Measurements from ENCODE around the gene ARHGAP19.

ARHGAP19 gene

GRCh38 chr10:97238855-97239254 is 53.6 kb downstream of the ARHGAP19 start:
- Histone ChIP-seq H3K4me3 (no peak overlapping the region), H3K9me3 (ENCODE audit: low read depth, low read length) (no peaks in the 10 kb centered on the region), H3K36me3 (ENCODE audit: insufficient read depth, low read length) (peaks cover 7% of the 10 kb centered on the region; the same call in 1 of the 2 replicates), H3K27ac (no peak overlapping the region), H3K9ac (ENCODE audit: insufficient read length) (no peak overlapping the region)
- no peak for TF ChIP-seq FOXP2 (optimal IDR thresholded peaks at IDR 0.05; ENCODE audit: control extremely low read depth, extremely low read length, insufficient read depth)
- no peak for TF ChIP-seq POLR2AphosphoS5 (IDR thresholded peaks at IDR 0.05; ENCODE audit: borderline replicate concordance, low read depth, low read length)
- no peak for TF ChIP-seq EZH2 (IDR thresholded peaks at IDR 0.05)
- no peak for DNase-seq (ENCODE audit: low read depth, low spot score)

DNA sequence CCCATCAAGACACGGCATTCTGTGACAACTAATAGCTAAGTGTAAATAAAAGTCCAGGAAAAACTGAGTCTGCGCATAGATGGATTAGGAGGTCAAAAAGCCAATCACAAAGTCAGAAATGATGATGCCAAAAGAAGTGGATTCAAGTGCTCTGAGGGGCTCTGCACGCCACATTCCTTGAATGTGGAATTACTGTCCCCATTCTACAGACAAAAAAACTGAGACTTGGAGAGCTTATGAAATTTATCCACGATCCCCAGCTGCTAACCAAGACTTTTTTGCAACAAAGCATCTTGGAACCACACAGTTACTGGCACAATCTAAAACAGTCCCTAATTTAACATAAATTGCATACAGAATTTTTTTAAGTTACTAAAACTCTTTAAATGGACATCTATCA is 57.1 kb downstream of the ARHGAP19 start:
- Histone ChIP-seq H3K9ac (ENCODE audit: insufficient read length) (no peak overlapping the region), H3K9me3 (ENCODE audit: low read depth, low read length) (no peaks in the 10 kb centered on the region), H3K27ac (no peak overlapping the region), H3K4me3 (no peak overlapping the region), H3K36me3 (ENCODE audit: insufficient read depth, low read length) (no peaks in the 10 kb centered on the region; the same call in 1 of the 2 replicates)
- DNase-seq (ENCODE audit: low read depth, low spot score), result no peak
- TF ChIP-seq FOXP2 (optimal IDR thresholded peaks at IDR 0.05; ENCODE audit: control extremely low read depth, extremely low read length, insufficient read depth) (no peak), EZH2 (IDR thresholded peaks at IDR 0.05) (no peak), POLR2AphosphoS5 (IDR thresholded peaks at IDR 0.05; ENCODE audit: borderline replicate concordance, low read depth, low read length) (no peak)

- Histone ChIP-seq H3K9me3 (ENCODE audit: low read depth, low read length) (no peaks in the 10 kb centered on the region), H3K27ac (no peak overlapping the region), H3K9ac (ENCODE audit: insufficient read length) (no peak overlapping the region), H3K36me3 (ENCODE audit: insufficient read depth, low read length) (no peaks in the 10 kb centered on the region; the same call in 1 of the 2 replicates), H3K4me3 (no peak overlapping the region)
- no peak for DNase-seq (ENCODE audit: low read depth, low spot score)
- no peak for TF ChIP-seq POLR2AphosphoS5 (IDR thresholded peaks at IDR 0.05; ENCODE audit: borderline replicate concordance, low read depth, low read length)
- no peak for TF ChIP-seq EZH2 (IDR thresholded peaks at IDR 0.05)
- TF ChIP-seq FOXP2 (optimal IDR thresholded peaks at IDR 0.05; ENCODE audit: control extremely low read depth, extremely low read length, insufficient read depth), result no peak
These were observed 58.0 kb downstream of the ARHGAP19 start for GRCh38 chr10:97234400-97234799.

GRCh38 chr10:97230146-97230545 is 62.3 kb downstream of the ARHGAP19 start:
- no peaks in the 10 kb centered on the region; the same call in 1 of the 2 replicates for H3K36me3 ChIP-seq (ENCODE audit: insufficient read depth, low read length)
- DNase-seq (ENCODE audit: low read depth, low spot score), result no peak
- H3K27ac ChIP-seq, result no peak overlapping the region
- H3K9ac ChIP-seq (ENCODE audit: insufficient read length), result no peak overlapping the region
- no peak overlapping the region for H3K4me3 ChIP-seq
- no peaks in the 10 kb centered on the region for H3K9me3 ChIP-seq (ENCODE audit: low read depth, low read length)
- TF ChIP-seq EZH2 (IDR thresholded peaks at IDR 0.05), result no peak
- no peak for TF ChIP-seq POLR2AphosphoS5 (IDR thresholded peaks at IDR 0.05; ENCODE audit: borderline replicate concordance, low read depth, low read length)
- no peak for TF ChIP-seq FOXP2 (optimal IDR thresholded peaks at IDR 0.05; ENCODE audit: control extremely low read depth, extremely low read length, insufficient read depth)

GRCh38 chr10:97229322-97230015 is 63.0 kb downstream of the ARHGAP19 start:
- TF ChIP-seq POLR2AphosphoS5 (IDR thresholded peaks at IDR 0.05; ENCODE audit: borderline replicate concordance, low read depth, low read length), result no peak
- TF ChIP-seq EZH2 (IDR thresholded peaks at IDR 0.05), result no peak
- TF ChIP-seq FOXP2 (optimal IDR thresholded peaks at IDR 0.05; ENCODE audit: control extremely low read depth, extremely low read length, insufficient read depth), result no peak
- Histone ChIP-seq H3K9ac (ENCODE audit: insufficient read length) (no peak overlapping the region), H3K4me3 (no peak overlapping the region), H3K9me3 (ENCODE audit: low read depth, low read length) (no peaks in the 10 kb centered on the region), H3K27ac (no peak overlapping the region), H3K36me3 (ENCODE audit: insufficient read depth, low read length) (no peaks in the 10 kb centered on the region; the same call in 1 of the 2 replicates)
- DNase-seq (ENCODE audit: low read depth, low spot score), result no peak

- no peaks in the 10 kb centered on the region; the same call in 1 of the 2 replicates for H3K36me3 ChIP-seq (ENCODE audit: insufficient read depth, low read length)
- no peak for TF ChIP-seq EZH2 (IDR thresholded peaks at IDR 0.05)
- TF ChIP-seq POLR2AphosphoS5 (IDR thresholded peaks at IDR 0.05; ENCODE audit: borderline replicate concordance, low read depth, low read length), result no peak
- no peak for TF ChIP-seq FOXP2 (optimal IDR thresholded peaks at IDR 0.05; ENCODE audit: control extremely low read depth, extremely low read length, insufficient read depth)
- no peak overlapping the region for H3K9ac ChIP-seq (ENCODE audit: insufficient read length)
- no peak overlapping the region for H3K4me3 ChIP-seq
- no peak for DNase-seq (ENCODE audit: low read depth, low spot score)
- H3K27ac ChIP-seq, result no peak overlapping the region
- no peaks in the 10 kb centered on the region for H3K9me3 ChIP-seq (ENCODE audit: low read depth, low read length)
These were observed 63.7 kb downstream of the ARHGAP19 start for GRCh38 chr10:97228775-97229157.

DNA sequence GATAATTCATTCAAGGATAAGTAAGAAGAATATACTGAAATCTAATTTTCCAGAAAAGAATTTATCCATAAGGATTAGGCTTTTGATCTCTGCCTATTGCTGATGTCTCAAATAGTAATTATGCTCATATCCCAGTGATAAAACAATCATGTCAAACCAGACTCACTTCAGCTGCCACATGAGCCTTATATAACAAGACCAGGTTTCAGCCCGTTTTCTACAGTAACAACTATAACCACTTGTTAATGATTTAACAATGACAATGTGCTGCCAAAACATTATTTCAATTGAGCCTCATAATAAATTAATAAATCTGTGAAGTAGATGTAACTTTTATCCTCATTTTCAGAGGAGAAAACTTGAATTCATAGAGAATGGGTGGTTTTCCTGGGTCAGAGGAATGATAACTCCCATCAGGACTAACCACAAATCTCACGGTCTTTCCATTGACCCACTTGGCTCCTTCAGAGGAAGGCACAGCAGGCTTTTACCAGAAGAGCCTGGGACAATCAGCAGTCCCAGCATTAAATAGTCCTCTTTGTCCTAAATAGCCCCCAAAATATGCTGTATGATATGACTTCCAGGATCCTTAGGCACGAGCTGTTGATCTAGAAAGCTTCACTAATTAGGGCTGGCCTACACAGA is 64.2 kb downstream of the ARHGAP19 start:
- H3K36me3 ChIP-seq (ENCODE audit: insufficient read depth, low read length), result no peaks in the 10 kb centered on the region; the same call in 1 of the 2 replicates
- no peak overlapping the region for H3K27ac ChIP-seq
- no peak for DNase-seq (ENCODE audit: low read depth, low spot score)
- H3K4me3 ChIP-seq, result no peak overlapping the region
- H3K9ac ChIP-seq (ENCODE audit: insufficient read length), result no peak overlapping the region
- H3K9me3 ChIP-seq (ENCODE audit: low read depth, low read length), result no peaks in the 10 kb centered on the region
- TF ChIP-seq FOXP2 (optimal IDR thresholded peaks at IDR 0.05; ENCODE audit: control extremely low read depth, extremely low read length, insufficient read depth) (no peak), POLR2AphosphoS5 (IDR thresholded peaks at IDR 0.05; ENCODE audit: borderline replicate concordance, low read depth, low read length) (no peak), EZH2 (IDR thresholded peaks at IDR 0.05) (no peak)

DNA sequence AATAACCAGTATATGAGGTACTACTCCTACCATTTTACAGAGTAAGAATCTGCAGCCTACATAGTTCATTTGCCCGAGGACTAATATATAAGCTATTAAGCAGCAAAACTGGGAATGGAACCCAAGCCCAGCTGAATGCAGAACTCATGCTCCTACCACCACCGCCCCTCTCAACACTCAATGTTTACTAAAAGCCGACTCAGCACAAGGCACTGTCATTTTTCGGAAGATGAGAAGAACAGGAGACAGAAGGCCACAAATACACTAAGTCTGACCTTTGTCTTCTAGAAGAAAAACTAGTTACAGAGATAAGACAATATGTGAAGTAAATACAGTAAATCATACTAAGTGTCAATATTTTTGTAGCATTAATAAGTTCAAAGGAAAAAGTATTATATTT is 66.0 kb downstream of the ARHGAP19 start:
- H3K27ac ChIP-seq, result no peak overlapping the region
- TF ChIP-seq POLR2AphosphoS5 (IDR thresholded peaks at IDR 0.05; ENCODE audit: borderline replicate concordance, low read depth, low read length) (no peak), FOXP2 (optimal IDR thresholded peaks at IDR 0.05; ENCODE audit: control extremely low read depth, extremely low read length, insufficient read depth) (no peak), EZH2 (IDR thresholded peaks at IDR 0.05) (no peak)
- H3K9me3 ChIP-seq (ENCODE audit: low read depth, low read length), result no peaks in the 10 kb centered on the region
- no peak overlapping the region for H3K4me3 ChIP-seq
- DNase-seq (ENCODE audit: low read depth, low spot score), result no peak
- no peak overlapping the region for H3K9ac ChIP-seq (ENCODE audit: insufficient read length)
- no peaks in the 10 kb centered on the region; the same call in 1 of the 2 replicates for H3K36me3 ChIP-seq (ENCODE audit: insufficient read depth, low read length)
